Neural crest cell (in vitro differentiated cells): ENCODE data around the gene RAB25. TPM values are rescaled to one million over a fixed set of nuclear protein-coding genes. Genes with fewer than 3 reads are reported as not detected.

Source experiments
- DNase-seq: peaks from one replicate; pipeline ENCODE4 v3.0.0; 2021; ENCODE audit warnings: low read depth, mixed read lengths, low spot score
- H3K27ac Mint-ChIP-seq: one replicate; pipeline ENCODE4 v1.8.0; 2021; ENCODE audit warnings: mild to moderate bottlenecking, mixed read lengths; ENCODE audit not compliant: unreplicated experiment
- H3K27me3 Mint-ChIP-seq: 2 replicates; pipeline ENCODE4 v1.8.0; 2021; ENCODE audit warnings: low read depth, mild to moderate bottlenecking, mixed read lengths
- H3K36me3 Mint-ChIP-seq: 2 replicates; pipeline ENCODE4 v1.8.0; 2021; ENCODE audit warnings: low read depth, mild to moderate bottlenecking, mixed read lengths
- H3K4me1 Mint-ChIP-seq: 2 replicates; pipeline ENCODE4 v1.8.0; 2021; ENCODE audit warnings: mixed read lengths
- H3K4me3 Mint-ChIP-seq: one replicate; pipeline ENCODE4 v1.8.0; 2021; ENCODE audit warnings: mild to moderate bottlenecking, mixed read lengths
- H3K9me3 Mint-ChIP-seq: 2 replicates; pipeline ENCODE4 v1.8.0; 2021; ENCODE audit warnings: mixed read lengths
- long read RNA-seq: library from polyadenylated mRNA; unstranded; transcript quantifications from one replicate; pipeline ENCODE4 v2.0.0, GENCODE V29; 2020
- total RNA-seq: library from RNA; stranded (reverse); gene quantifications from 2 replicates; pipeline ENCODE4 v1.2.1, GENCODE V29; 2021
- TF ChIP-seq, protein P1 (sequence below): fragments of 200-600 bp; sonication (generic); conservative IDR thresholded peaks from 2 replicates; pipeline ENCODE4 v1.5.0; 2021; ENCODE audit warnings: antibody characterized with exemption, mild to moderate bottlenecking

The RAB25 gene
- total RNA-seq = not detected in 2 replicates
- long read RNA-seq = 0 reads

GRCh38 chr1:156060937-156061636, at the start of gene RAB25:
Gene RAB25 (plus strand): TSS chr1:156061160. CDS start chr1:156061401, 241 bp downstream.
- no peaks in the 10 kb centered on the region for H3K9me3 Mint-ChIP-seq
- peaks cover 27% of the 10 kb centered on the region for H3K4me1 Mint-ChIP-seq
- H3K4me3 Mint-ChIP-seq = peak within 1 kb of the TSS; percentile 6
- no peaks in the 10 kb centered on the region for H3K27me3 Mint-ChIP-seq
- peak within 1 kb of the TSS; percentile 62 for H3K27ac Mint-ChIP-seq
- peaks cover 2% of the 10 kb centered on the region for H3K36me3 Mint-ChIP-seq
- TF ChIP-seq, protein P1, sequence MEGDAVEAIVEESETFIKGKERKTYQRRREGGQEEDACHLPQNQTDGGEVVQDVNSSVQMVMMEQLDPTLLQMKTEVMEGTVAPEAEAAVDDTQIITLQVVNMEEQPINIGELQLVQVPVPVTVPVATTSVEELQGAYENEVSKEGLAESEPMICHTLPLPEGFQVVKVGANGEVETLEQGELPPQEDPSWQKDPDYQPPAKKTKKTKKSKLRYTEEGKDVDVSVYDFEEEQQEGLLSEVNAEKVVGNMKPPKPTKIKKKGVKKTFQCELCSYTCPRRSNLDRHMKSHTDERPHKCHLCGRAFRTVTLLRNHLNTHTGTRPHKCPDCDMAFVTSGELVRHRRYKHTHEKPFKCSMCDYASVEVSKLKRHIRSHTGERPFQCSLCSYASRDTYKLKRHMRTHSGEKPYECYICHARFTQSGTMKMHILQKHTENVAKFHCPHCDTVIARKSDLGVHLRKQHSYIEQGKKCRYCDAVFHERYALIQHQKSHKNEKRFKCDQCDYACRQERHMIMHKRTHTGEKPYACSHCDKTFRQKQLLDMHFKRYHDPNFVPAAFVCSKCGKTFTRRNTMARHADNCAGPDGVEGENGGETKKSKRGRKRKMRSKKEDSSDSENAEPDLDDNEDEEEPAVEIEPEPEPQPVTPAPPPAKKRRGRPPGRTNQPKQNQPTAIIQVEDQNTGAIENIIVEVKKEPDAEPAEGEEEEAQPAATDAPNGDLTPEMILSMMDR = no peak
- no peak for DNase-seq

DNA sequence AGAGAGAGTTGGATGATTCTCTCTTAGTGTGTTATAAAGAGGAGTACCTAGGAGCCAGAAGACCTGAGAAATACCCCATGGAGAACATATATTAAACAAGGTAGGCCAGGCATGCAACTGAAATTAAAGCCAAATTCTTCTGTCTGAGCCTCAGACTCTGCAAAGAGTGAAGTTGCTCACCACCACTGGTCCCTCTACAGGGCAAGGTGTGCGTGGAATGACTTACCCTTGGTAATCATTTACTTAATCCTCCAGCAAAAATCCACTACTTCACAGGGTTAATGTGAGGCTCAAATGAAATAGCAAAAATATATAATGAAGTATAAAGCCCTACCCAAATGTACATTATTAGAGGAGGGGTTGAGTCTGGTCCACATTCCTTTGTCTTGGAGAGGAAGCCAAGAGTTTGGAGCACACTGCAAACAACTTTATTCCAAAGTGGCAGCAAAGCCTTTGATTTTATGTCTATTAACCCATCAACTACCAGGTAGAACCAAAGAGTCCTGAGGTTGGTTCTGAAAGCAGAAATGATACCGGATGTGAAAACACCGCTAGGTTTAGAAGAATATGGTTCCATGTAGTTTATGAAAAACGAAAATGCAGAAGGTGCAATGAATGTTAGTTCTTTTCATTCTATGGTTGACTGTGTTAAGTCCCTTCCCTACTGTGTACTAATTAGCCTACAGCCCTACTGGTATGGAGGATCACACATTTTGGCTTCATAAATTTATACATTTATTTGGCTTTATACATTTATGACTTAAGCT, 48.7 kb upstream of the RAB25 start:
- H3K4me3 Mint-ChIP-seq = no peak overlapping the region
- no peaks in the 10 kb centered on the region for H3K27me3 Mint-ChIP-seq
- no peak overlapping the region for H3K27ac Mint-ChIP-seq
- no peak for DNase-seq
- H3K4me1 Mint-ChIP-seq = peaks cover 38% of the 10 kb centered on the region
- peaks cover 42% of the 10 kb centered on the region for H3K36me3 Mint-ChIP-seq
- TF ChIP-seq, protein P1 = no peak
- no peaks in the 10 kb centered on the region for H3K9me3 Mint-ChIP-seq

DNA sequence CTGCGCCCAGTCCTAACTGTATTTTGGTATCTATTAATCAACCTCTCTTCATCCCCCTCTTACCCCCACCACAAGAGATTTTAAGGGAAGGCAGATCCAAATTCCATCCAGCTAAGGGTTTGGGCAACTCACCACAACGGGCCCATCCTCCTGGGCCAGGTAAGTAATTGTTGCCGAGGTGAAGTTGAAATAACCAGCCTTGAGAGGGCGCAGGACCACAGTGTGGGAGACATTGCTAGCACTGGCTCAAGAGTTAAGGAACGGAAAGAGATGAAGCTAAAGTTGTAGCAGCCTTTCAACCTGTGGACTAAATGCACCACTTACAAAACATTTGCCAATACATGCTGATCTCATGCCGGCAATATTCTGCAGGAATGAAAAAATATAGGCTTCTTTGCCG, 46.1 kb upstream of the RAB25 start:
- DNase-seq = no peak
- TF ChIP-seq, protein P1 = no peak
- Mint-ChIP-seq H3K36me3 (peaks cover 42% of the 10 kb centered on the region), H3K4me1 (peaks cover 35% of the 10 kb centered on the region), H3K9me3 (no peaks in the 10 kb centered on the region), H3K4me3 (peak overlapping the region; percentile 16), H3K27ac (no peak overlapping the region), H3K27me3 (no peaks in the 10 kb centered on the region)

DNA sequence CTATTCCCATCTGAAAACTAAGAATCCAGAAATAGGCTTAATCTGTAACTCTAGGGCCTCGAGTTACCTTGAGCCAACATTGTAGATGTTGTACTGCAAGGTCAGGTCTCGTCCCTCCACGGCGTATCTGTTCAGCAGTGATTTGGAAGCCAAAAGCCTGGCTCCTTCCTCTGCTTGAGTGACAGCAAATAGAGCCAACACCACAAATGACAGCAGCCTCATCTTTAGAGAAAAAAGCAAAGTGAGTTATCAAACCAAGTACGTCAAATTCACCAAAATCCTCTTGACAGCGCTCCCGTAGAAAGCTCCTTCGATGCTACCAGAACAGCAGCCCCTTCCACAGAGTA, 41.0 kb upstream of the RAB25 start:
- Mint-ChIP-seq H3K4me1 (peaks cover 36% of the 10 kb centered on the region), H3K4me3 (peak overlapping the region; percentile 99), H3K27ac (peak overlapping the region; percentile 88), H3K9me3 (no peaks in the 10 kb centered on the region), H3K36me3 (peaks cover 15% of the 10 kb centered on the region), H3K27me3 (no peaks in the 10 kb centered on the region)
- DNase-seq = no peak
- TF ChIP-seq, protein P1 = no peak

DNA sequence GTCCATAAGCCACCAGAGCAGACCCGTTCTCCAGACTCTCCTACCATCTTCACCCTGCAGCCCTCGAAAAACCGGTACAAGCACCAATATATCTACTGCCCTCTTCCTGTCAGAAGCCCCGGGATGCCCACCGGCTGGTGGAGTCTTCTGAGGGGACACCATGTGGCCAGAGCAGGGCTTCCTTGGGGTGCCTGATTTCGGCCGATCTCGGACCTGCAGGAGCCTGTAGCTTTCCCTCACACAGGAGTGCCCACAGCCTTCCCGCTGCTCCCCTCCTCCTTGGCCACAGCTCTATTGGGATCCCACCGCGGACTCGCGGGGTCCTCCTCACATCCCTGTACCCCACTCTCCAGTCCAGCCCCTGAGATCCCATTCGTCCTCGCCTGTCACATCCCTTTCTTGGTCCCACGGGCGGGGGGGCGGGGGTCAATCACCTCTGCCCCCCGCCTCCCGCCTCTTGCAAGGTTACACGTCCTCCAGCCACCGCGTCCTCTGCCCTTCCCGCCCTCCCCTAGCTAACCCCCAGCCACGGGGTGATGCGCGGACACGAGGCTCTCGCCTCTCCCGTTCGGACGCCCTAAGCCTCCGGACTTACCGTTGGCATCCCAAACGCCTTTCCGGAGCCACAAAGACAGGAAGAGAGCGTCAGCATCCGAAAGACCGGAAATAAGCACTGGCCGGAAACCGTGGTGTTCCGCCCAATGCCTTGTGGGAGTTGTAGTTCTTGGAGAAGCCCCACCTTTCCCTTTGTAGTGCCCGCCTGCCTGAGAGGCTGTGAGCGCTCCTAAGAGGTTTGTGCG, 40.5 kb upstream of the RAB25 start, which contains the start of gene SSR2:
Gene SSR2, minus strand, starts transcription at position 659 of the 800 bp plus-strand sequence. CDS start 784 bp downstream, outside the sequence.
- H3K27ac Mint-ChIP-seq = peak within 1 kb of the TSS; percentile 98
- H3K9me3 Mint-ChIP-seq = no peaks in the 10 kb centered on the region
- peaks cover 40% of the 10 kb centered on the region for H3K4me1 Mint-ChIP-seq
- TF ChIP-seq, protein P1 = no peak
- peaks cover 15% of the 10 kb centered on the region for H3K36me3 Mint-ChIP-seq
- H3K4me3 Mint-ChIP-seq = peak within 1 kb of the TSS; percentile 99
- H3K27me3 Mint-ChIP-seq = no peaks in the 10 kb centered on the region
- peak; percentile 70 for DNase-seq
